ENCODE measurements around the gene EPS8.

DNA sequence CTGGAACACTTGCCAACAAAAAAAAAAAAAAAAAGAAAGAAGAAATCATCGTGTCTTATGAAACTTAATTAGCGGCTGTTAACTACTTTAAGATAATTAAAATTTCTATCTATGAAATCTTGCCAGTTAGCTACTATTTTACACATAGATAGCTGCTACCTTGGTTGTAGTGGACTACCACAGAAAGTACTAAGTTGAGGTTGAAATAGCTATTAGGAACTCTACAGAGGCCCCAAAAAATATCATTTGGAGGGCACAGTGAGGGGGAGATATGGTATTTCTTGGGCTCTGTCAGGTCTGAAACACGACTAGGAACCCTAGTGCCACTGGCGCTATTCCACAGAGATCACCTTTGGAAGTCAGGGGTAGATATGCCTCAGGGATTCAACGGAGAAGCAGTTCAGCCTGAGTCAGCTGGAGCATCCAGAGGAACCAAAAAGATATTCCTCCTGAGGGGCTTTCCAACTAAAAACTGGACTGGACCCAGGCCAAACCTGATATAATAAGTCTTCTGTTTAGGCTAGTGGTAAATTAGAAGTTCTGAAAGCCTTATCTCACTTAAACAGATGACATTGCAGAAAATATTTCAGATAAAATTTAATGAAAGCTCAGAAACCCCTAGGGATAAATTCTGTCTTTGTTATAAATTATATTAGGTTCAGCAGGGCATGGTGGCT is 126.1 kb downstream of the EPS8 start:
- TF ChIP-seq, protein P1, sequence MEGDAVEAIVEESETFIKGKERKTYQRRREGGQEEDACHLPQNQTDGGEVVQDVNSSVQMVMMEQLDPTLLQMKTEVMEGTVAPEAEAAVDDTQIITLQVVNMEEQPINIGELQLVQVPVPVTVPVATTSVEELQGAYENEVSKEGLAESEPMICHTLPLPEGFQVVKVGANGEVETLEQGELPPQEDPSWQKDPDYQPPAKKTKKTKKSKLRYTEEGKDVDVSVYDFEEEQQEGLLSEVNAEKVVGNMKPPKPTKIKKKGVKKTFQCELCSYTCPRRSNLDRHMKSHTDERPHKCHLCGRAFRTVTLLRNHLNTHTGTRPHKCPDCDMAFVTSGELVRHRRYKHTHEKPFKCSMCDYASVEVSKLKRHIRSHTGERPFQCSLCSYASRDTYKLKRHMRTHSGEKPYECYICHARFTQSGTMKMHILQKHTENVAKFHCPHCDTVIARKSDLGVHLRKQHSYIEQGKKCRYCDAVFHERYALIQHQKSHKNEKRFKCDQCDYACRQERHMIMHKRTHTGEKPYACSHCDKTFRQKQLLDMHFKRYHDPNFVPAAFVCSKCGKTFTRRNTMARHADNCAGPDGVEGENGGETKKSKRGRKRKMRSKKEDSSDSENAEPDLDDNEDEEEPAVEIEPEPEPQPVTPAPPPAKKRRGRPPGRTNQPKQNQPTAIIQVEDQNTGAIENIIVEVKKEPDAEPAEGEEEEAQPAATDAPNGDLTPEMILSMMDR (IDR thresholded peaks at IDR 0.05; ENCODE audit: low read length): no peak
- no peak for TF ChIP-seq EZH2phosphoT487 (IDR thresholded peaks at IDR 0.05; ENCODE audit: low read length)

All from MM.1S (cell line).